Fibroblast of pulmonary artery (primary cell): Measurements from ENCODE around the gene GLP1R.

ENCODE experiments used
- DNase-seq: peaks from one replicate; pipeline ENCODE4 v3.0.0-alpha.2; 2010; ENCODE audit warnings: low read depth
- H3K4me3 ChIP-seq: replicated peaks from 2 replicates; pipeline ENCODE4 v1.5.1; 2011; ENCODE audit warnings: low read depth, mild to moderate bottlenecking, control low read depth, low read length, moderate library complexity
- CTCF ChIP-seq: IDR thresholded peaks from 2 replicates; pipeline ENCODE4 v1.5.1; 2011; ENCODE audit warnings: mild to moderate bottlenecking, control low read depth, low read length, inconsistent platforms; ENCODE audit errors: missing control alignments

Gene GLP1R

GRCh38 chr6:39093149-39093708 is 44.6 kb downstream of the GLP1R start:
- no peak overlapping the region for H3K4me3 ChIP-seq
- no peak for TF ChIP-seq CTCF
- no peak for DNase-seq

- DNase-seq = no peak
- no peak overlapping the region for H3K4me3 ChIP-seq
- no peak for TF ChIP-seq CTCF
Observed at GRCh38 chr6:39095578-39095977, 47.0 kb downstream of the GLP1R start.

GRCh38 chr6:39100358-39100757 is 51.8 kb downstream of the GLP1R start:
- no peak for DNase-seq
- H3K4me3 ChIP-seq = no peak overlapping the region
- TF ChIP-seq CTCF = no peak

- no peak overlapping the region for H3K4me3 ChIP-seq
- peak; percentile 81 for DNase-seq
- peak; percentile 55 for TF ChIP-seq CTCF
Observed at GRCh38 chr6:39102071-39102820, 53.7 kb downstream of the GLP1R start.

GRCh38 chr6:39102821-39103136 is 54.2 kb downstream of the GLP1R start:
- no peak overlapping the region for H3K4me3 ChIP-seq
- DNase-seq = no peak
- TF ChIP-seq CTCF = no peak

- no peak for TF ChIP-seq CTCF
- no peak for DNase-seq
- no peak overlapping the region for H3K4me3 ChIP-seq
Observed at GRCh38 chr6:39104528-39104927, 55.9 kb downstream of the GLP1R start.

GRCh38 chr6:39107034-39107433 is 58.5 kb downstream of the GLP1R start:
- no peak overlapping the region for H3K4me3 ChIP-seq
- no peak for DNase-seq
- no peak for TF ChIP-seq CTCF
